B cell (primary cell): Measurements from ENCODE around the gene FNDC7. TPM values are rescaled to one million over a fixed set of nuclear protein-coding genes. Genes with fewer than 3 reads are reported as not detected.
"Not testable (repeated sequence)": the region's sequence is repeated elsewhere in the genome, so short reads cannot be mapped to it uniquely, and the experiment has no call there.

Experiments used
- ATAC-seq: fragments of 200-7000 bp; cut with Tn5 transposase; one replicate; pipeline ENCODE4 v1.10.0; 2021; ENCODE audit warnings: low read depth, mild to moderate bottlenecking, moderate number of reproducible peaks, moderate library complexity
- CTCF ChIA-PET: fragments of 350-600 bp; sonication (Branson Sonifier 250); formaldehyde crosslinking; loops from one replicate; lab custom pipeline; 2021; ENCODE audit warnings: antibody characterized with exemption, inconsistent platforms; lab: Charles Lee
- POLR2A ChIA-PET: fragments of 350-600 bp; sonication (Branson Sonifier 250); formaldehyde crosslinking; loops from one replicate; lab custom pipeline; 2021; ENCODE audit warnings: antibody characterized with exemption; lab: Charles Lee
- DNase-seq: peaks from one replicate; pipeline ENCODE4 v3.0.0; 2013
- H2AFZ ChIP-seq: 2 replicates; pipeline ENCODE4 v1.6.1; 2012; ENCODE audit warnings: mild to moderate bottlenecking, low read depth, low read length; ENCODE audit not compliant: insufficient read depth, poor library complexity, severe bottlenecking
- H3K27ac ChIP-seq, 2 donors: 1 replicate in 1 of 2; 2 replicates in 1 of 2; pipeline ENCODE4 v1.5.1; 2012 to 2013; ENCODE audit warnings: low read length in 2 of 2, mild to moderate bottlenecking in 2 of 2, moderate library complexity in 1 of 2
- H3K27me3 ChIP-seq, 4 experiments: fragments of 200-600 bp in 1 of 4; sonication (generic) in 1 of 4; replicated peaks in 1 of 4; 1 replicate in 2 of 4; 2 replicates in 2 of 4; pipeline versions ENCODE4 v1.6.1 to v1.7.0; 2013 to 2016; ENCODE audit warnings: low read length in 3 of 4, mild to moderate bottlenecking in 2 of 4, mixed read lengths in 1 of 4, moderate library complexity in 1 of 4; ENCODE audit not compliant: insufficient read depth in 4 of 4, control insufficient read depth in 3 of 4; ENCODE audit errors: control extremely low read depth in 1 of 4
- H3K36me3 ChIP-seq, 2 experiments: replicated peaks in 1 of 2; 1 replicate in 1 of 2; 2 replicates in 1 of 2; pipeline versions ENCODE4 v1.6.1 to v1.7.1; 2013; ENCODE audit warnings: low read length in 1 of 2; ENCODE audit not compliant: insufficient read depth in 2 of 2, control insufficient read depth in 1 of 2; ENCODE audit errors: control extremely low read depth in 1 of 2, extremely low read depth in 1 of 2
- H3K4me1 ChIP-seq, 2 donors: fragments of 200-600 bp in 1 of 2; sonication (generic) in 1 of 2; 1 replicate in 1 of 2; 2 replicates in 1 of 2; pipeline versions ENCODE4 v1.5.1 to v1.6.1; 2013 to 2017; ENCODE audit warnings: low read length in 2 of 2; ENCODE audit not compliant: control insufficient read depth in 2 of 2, insufficient read depth in 2 of 2
- H3K4me2 ChIP-seq: replicated peaks from 2 replicates; pipeline ENCODE3; 2012; ENCODE audit warnings: mild to moderate bottlenecking, low read depth, low read length; ENCODE audit not compliant: poor library complexity, severe bottlenecking
- H3K4me3 ChIP-seq, 5 experiments: fragments of 200-600 bp in 1 of 5; sonication (generic) in 1 of 5; 1 replicate in 3 of 5; 2 replicates in 2 of 5; pipeline versions ENCODE4 v1.5.1 to v1.7.0; 2011 to 2016; ENCODE audit warnings: low read length in 4 of 5, mild to moderate bottlenecking in 4 of 5, low read depth in 2 of 5, control low read depth in 1 of 5, moderate library complexity in 1 of 5; ENCODE audit not compliant: insufficient read depth in 1 of 5; ENCODE audit errors: control extremely low read depth in 1 of 5, extremely low read depth in 1 of 5
- H3K79me2 ChIP-seq: fragments of 200-600 bp; sonication (generic); one replicate; pipeline ENCODE4 v1.6.0; 2016; ENCODE audit warnings: low read length; ENCODE audit not compliant: control insufficient read depth, insufficient read depth
- H3K9ac ChIP-seq: fragments of 200-600 bp; sonication (generic); 2 replicates; pipeline ENCODE4 v1.6.1; 2017; ENCODE audit warnings: mild to moderate bottlenecking, low read length, moderate library complexity
- H3K9me3 ChIP-seq, 3 donors: one replicate each; pipeline versions ENCODE4 v1.6.1 to v1.7.1; 2013; ENCODE audit warnings: low read length in 2 of 3; ENCODE audit not compliant: control insufficient read depth in 2 of 3, insufficient read depth in 1 of 3; ENCODE audit errors: control extremely low read depth in 1 of 3
- H4K20me1 ChIP-seq: 2 replicates; pipeline ENCODE4 v1.6.0; 2012; ENCODE audit warnings: mild to moderate bottlenecking, low read length; ENCODE audit not compliant: insufficient read depth, control insufficient read depth, poor library complexity, severe bottlenecking
- H3K27ac Mint-ChIP-seq: one replicate; pipeline ENCODE4 v1.8.0; 2021; ENCODE audit warnings: mixed read lengths
- H3K27me3 Mint-ChIP-seq: one replicate; pipeline ENCODE4 v1.8.0; 2021; ENCODE audit warnings: mixed read lengths
- H3K4me1 Mint-ChIP-seq: one replicate; pipeline ENCODE4 v1.8.0; 2021; ENCODE audit warnings: mixed read lengths
- H3K4me3 Mint-ChIP-seq: one replicate; pipeline ENCODE4 v1.8.0; 2021; ENCODE audit warnings: mixed read lengths
- H3K9me3 Mint-ChIP-seq: one replicate; pipeline ENCODE4 v1.8.0; 2022; ENCODE audit warnings: mixed read lengths; ENCODE audit not compliant: insufficient read depth
- EZH2 ChIP-seq: IDR thresholded peaks from 2 replicates; pipeline ENCODE4 v1.6.1; 2012; ENCODE audit warnings: borderline replicate concordance, low read depth, mild to moderate bottlenecking, moderate library complexity, low read length; ENCODE audit not compliant: insufficient read depth, poor library complexity, severe bottlenecking
- WGBS: methylation state at CpG from one replicate; pipeline ENCODE4 v1.1.5; 2013; ENCODE audit warnings: missing lambda C conversion rate; ENCODE audit not compliant: insufficient coverage; 5-methylcytosine and 5-hydroxymethylcytosine counted together
- intact Hi-C: fragments of 100-400 bp; cut with micrococcal nuclease; formaldehyde crosslinking; loops from one replicate; pipeline ENCODE4 v1.10.0; 2022
- polyA plus RNA-seq: library from polyadenylated mRNA; depleted of rRNA; stranded (reverse); fragments of >200 nt; gene quantifications from 2 replicates; pipeline ENCODE4 v1.2.3, GENCODE V29; 2012
- total RNA-seq, 2 donors: library from RNA; stranded (reverse); fragments of 120-200 nt in 1 of 2; gene quantifications; 1 replicate in 1 of 2; 2 replicates in 1 of 2; pipeline versions ENCODE4 v1.2.3 to v1.2.4, GENCODE V29; 2013 to 2022
- TF ChIP-seq, protein P1 (sequence below): fragments of 200-600 bp; IDR thresholded peaks from one replicate; pipeline ENCODE4 v1.8.0; 2022; ENCODE audit warnings: antibody characterized with exemption, mild to moderate bottlenecking

FNDC7 gene
- total and polyA plus RNA-seq, 2 donors (not counting 1 experiment from before 2014, with no cell fraction given) = 0.17 TPM; not detected in 1

DNA sequence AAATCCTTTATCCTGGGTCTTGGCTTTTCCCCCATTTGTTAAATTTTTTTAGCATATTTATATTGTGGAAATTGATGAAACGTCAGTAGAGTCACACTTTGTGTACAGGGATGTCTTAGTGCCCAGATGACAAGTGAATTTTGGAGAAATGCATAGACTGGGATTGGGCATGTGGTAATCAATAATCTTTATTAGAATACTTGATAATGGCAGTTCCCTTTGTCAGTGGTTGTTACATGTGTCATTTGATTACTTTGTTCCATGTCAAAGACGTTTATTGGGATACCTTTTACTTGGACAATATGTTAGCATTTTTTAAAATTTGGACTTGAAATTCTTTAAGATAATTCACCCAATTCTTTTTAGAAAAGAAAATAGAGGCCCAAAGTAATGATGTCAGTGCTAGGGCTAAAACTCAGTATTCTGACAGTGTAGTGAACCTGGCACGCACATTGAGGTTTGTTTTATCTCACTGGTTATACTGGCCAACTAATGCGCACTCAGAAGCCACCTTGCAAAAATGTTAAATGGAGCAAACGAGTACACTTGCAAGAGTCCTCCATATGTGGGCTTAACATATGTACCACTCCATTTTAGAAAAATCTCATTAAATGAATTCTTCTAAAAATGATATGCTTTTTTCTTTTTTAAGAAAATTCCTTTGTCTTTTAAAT is 11.4 kb upstream of the FNDC7 start:
- H3K27me3 ChIP-seq = no peaks in the 10 kb centered on the region
- intact Hi-C loops = no loop called here
- no peak overlapping the region for H3K27ac Mint-ChIP-seq
- no peak for ATAC-seq
- no peak for DNase-seq
- no peak overlapping the region for H3K4me2 ChIP-seq
- no peaks in the 10 kb centered on the region for H3K9me3 ChIP-seq
- 100% methylated on average over 3 of the region's 5 CpGs for WGBS
- H3K27ac ChIP-seq = no peak overlapping the region
- H3K4me3 Mint-ChIP-seq = no peak overlapping the region
- H3K4me1 ChIP-seq = peaks cover 3 to 5% of the 10 kb centered on the region in 2 donors
- ChIA-PET CTCF (no interaction called here), POLR2A (no interaction called here)
- no peaks in the 10 kb centered on the region for H3K27me3 Mint-ChIP-seq
- TF ChIP-seq EZH2 = no peak
- TF ChIP-seq, protein P1, sequence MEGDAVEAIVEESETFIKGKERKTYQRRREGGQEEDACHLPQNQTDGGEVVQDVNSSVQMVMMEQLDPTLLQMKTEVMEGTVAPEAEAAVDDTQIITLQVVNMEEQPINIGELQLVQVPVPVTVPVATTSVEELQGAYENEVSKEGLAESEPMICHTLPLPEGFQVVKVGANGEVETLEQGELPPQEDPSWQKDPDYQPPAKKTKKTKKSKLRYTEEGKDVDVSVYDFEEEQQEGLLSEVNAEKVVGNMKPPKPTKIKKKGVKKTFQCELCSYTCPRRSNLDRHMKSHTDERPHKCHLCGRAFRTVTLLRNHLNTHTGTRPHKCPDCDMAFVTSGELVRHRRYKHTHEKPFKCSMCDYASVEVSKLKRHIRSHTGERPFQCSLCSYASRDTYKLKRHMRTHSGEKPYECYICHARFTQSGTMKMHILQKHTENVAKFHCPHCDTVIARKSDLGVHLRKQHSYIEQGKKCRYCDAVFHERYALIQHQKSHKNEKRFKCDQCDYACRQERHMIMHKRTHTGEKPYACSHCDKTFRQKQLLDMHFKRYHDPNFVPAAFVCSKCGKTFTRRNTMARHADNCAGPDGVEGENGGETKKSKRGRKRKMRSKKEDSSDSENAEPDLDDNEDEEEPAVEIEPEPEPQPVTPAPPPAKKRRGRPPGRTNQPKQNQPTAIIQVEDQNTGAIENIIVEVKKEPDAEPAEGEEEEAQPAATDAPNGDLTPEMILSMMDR = no peak
- H4K20me1 ChIP-seq = peaks cover 8% of the 10 kb centered on the region
- no peak overlapping the region for H3K4me3 ChIP-seq
- peaks cover 14% of the 10 kb centered on the region for H3K4me1 Mint-ChIP-seq
- H3K79me2 ChIP-seq = peaks cover 10% of the 10 kb centered on the region
- H3K9ac ChIP-seq = no peak overlapping the region
- no peaks in the 10 kb centered on the region for H3K9me3 Mint-ChIP-seq
- H3K36me3 ChIP-seq = peaks cover 7 to 51% of the 10 kb centered on the region in 2 experiments
- H2AFZ ChIP-seq = no peak overlapping the region

DNA sequence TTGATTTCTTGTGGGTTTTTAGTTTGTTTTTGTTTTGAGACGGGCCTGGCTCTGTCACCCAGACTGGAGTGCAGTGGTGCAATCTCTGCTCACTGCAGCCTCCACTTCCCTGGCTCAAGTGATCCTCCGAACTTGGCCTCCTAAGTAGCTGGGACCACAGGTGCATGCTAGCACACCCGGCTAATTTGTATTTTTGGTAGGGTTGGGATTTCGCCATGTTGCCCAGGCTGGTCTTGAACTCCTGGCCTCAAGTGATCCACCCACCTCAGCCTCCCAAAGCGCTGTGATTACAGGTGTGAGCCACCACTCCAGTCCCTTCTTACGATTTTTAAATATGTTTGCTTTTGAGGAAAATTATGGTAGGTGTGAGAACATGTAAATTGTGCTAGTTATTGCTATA is 10.6 kb upstream of the FNDC7 start:
- ATAC-seq, POLR2A ChIA-PET, CTCF ChIA-PET, H3K27ac ChIP-seq, intact Hi-C loops, H3K27me3 ChIP-seq, DNase-seq, H3K9me3 ChIP-seq, H3K4me2 ChIP-seq, H3K4me1 ChIP-seq, H2AFZ ChIP-seq, H4K20me1 ChIP-seq, H3K4me3 ChIP-seq, H3K27me3 Mint-ChIP-seq, H3K79me2 ChIP-seq, H3K9ac ChIP-seq, H3K4me3 Mint-ChIP-seq, H3K27ac Mint-ChIP-seq, H3K9me3 Mint-ChIP-seq: not testable (repeated sequence)
- WGBS = 100% methylated on average over 1 of the region's 6 CpGs
- peaks cover 7 to 44% of the 10 kb centered on the region in 2 experiments for H3K36me3 ChIP-seq
- H3K4me1 Mint-ChIP-seq = peaks cover 14% of the 10 kb centered on the region
